Chondrocyte (in vitro differentiated cells): ENCODE measurements around the gene TNKS1BP1. TPM values are rescaled to one million over a fixed set of nuclear protein-coding genes. Genes with fewer than 3 reads are reported as not detected.

Source experiments
- DNase-seq: peaks from one replicate; pipeline ENCODE4 v3.0.0; 2021; ENCODE audit warnings: mixed read lengths, low spot score
- H3K27ac Mint-ChIP-seq: one replicate; pipeline ENCODE4 v1.8.0; 2021; ENCODE audit warnings: mild to moderate bottlenecking, moderate library complexity, mixed read lengths; ENCODE audit not compliant: unreplicated experiment
- H3K27me3 Mint-ChIP-seq: 2 replicates; pipeline ENCODE4 v1.8.0; 2021; ENCODE audit warnings: low read depth, mixed read lengths
- H3K36me3 Mint-ChIP-seq: 2 replicates; pipeline ENCODE4 v1.8.0; 2021; ENCODE audit warnings: low read depth, mixed read lengths
- H3K4me1 Mint-ChIP-seq: 2 replicates; pipeline ENCODE4 v1.8.0; 2021; ENCODE audit warnings: low read depth, mild to moderate bottlenecking, mixed read lengths
- H3K4me3 Mint-ChIP-seq: one replicate; pipeline ENCODE4 v1.8.0; 2021; ENCODE audit warnings: mild to moderate bottlenecking, moderate library complexity, mixed read lengths; ENCODE audit not compliant: unreplicated experiment
- H3K9me3 Mint-ChIP-seq: 2 replicates; pipeline ENCODE4 v1.8.0; 2021; ENCODE audit warnings: low read depth, mixed read lengths
- CTCF ChIP-seq: fragments of 200-600 bp; sonication (generic); IDR thresholded peaks from 2 replicates; pipeline ENCODE4 v1.5.0; 2021; ENCODE audit warnings: antibody characterized with exemption, mild to moderate bottlenecking, moderate library complexity
- total RNA-seq: library from RNA; stranded (reverse); gene quantifications from 3 replicates; pipeline ENCODE4 v1.2.1, GENCODE V29; 2021

Gene TNKS1BP1
- total RNA-seq, 1 donor from 2014 or later = 181 TPM

DNA sequence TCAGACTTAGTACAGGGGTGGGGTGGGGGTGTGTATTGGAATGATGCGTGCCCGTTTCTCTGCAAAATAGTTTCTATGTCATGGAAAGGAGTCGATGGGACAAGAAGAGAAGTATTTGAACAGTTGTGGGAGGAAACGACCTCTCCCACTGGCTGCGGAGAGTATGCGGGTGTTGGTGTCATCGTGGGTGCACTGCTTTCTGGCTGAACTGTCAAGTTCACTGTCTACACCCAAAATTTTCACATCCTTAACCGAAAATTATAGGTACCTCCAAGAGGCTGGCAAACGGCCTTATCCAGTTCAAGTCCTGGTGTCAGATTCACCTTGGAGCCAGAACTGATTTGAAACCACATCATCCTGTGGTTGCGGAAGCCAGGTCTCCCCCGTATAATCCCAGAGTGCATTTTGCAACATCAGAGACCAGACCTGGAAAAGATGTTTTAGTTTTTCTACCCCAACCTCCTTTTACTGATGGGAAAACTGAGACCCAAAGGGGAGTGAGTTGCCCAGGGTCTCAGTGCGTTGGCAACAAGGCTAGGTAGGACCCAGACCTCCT is 11.4 kb upstream of the TNKS1BP1 start:
- Mint-ChIP-seq H3K4me1 (peaks cover 23% of the 10 kb centered on the region), H3K9me3 (no peaks in the 10 kb centered on the region), H3K4me3 (peak overlapping the region; percentile 78), H3K27me3 (peaks cover 14% of the 10 kb centered on the region), H3K36me3 (peaks cover 5% of the 10 kb centered on the region), H3K27ac (peak overlapping the region; percentile 97)
- no peak for DNase-seq
- no peak for TF ChIP-seq CTCF

DNA sequence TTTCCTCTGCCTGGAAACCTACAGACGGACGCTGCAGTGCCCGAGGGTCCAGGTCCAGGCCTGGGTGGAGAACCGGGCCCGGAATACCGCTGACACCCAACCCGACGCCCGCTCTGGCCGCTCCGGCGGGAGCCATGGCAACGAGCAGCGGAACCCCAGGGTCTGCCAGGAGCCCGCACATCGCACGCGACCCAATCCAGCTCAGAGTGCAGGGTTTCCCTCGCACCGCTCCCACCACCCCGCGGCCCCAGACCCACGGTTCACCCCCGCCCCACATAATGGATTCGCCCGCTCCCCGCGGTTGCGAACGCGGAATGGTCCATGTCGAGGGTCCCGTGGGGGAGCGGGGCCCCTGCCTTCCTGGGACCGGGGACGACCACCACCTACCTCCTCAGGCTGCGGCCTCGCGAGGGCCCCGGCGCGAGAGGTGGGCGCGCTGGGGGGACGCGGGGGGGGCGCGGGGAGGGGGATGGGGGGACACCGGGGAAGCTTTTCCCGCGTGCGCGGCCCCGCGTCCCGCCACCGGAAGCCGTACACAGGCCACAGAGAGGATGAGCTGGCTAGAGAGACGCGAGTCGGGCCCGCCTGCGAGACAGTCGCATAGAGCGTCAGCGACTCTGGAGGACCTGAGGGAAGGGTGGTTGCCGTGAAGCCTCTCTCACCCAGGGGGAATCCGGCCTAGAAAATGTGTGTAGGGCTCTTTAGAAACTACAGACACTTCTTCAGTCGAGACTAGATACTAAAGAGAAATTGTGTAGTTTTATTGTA is 10.8 kb upstream of the TNKS1BP1 start, which contains the start of gene SSRP1:
SSRP1 (minus strand) TSS at position 550 of the 768 bp plus-strand sequence. CDS start 771 bp downstream, outside the sequence.
- Mint-ChIP-seq H3K27ac (peak within 1 kb of the TSS; percentile 97), H3K36me3 (peaks cover 8% of the 10 kb centered on the region), H3K4me3 (peak within 1 kb of the TSS; percentile 78), H3K4me1 (peaks cover 23% of the 10 kb centered on the region), H3K9me3 (no peaks in the 10 kb centered on the region), H3K27me3 (peaks cover 13% of the 10 kb centered on the region)
- DNase-seq = no peak
- peak; percentile 39 for TF ChIP-seq CTCF

DNA sequence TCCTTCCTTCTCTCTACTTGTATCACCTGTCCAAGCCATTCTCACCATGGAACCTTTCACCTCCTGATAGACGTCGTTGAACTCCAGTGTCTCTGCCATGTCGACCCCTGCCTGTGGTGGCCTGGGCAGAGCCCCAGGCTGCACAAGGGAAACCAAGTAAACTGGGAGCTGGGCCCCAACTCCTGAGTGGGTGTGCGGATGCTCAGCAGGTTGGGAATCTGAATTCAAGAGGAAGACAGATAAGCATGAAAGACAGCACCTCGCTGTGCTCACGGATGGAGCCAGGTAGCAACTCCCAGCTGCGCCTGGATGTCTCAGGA is 10.2 kb upstream of the TNKS1BP1 start:
- no peak for TF ChIP-seq CTCF
- peaks cover 13% of the 10 kb centered on the region for H3K36me3 Mint-ChIP-seq

DNA sequence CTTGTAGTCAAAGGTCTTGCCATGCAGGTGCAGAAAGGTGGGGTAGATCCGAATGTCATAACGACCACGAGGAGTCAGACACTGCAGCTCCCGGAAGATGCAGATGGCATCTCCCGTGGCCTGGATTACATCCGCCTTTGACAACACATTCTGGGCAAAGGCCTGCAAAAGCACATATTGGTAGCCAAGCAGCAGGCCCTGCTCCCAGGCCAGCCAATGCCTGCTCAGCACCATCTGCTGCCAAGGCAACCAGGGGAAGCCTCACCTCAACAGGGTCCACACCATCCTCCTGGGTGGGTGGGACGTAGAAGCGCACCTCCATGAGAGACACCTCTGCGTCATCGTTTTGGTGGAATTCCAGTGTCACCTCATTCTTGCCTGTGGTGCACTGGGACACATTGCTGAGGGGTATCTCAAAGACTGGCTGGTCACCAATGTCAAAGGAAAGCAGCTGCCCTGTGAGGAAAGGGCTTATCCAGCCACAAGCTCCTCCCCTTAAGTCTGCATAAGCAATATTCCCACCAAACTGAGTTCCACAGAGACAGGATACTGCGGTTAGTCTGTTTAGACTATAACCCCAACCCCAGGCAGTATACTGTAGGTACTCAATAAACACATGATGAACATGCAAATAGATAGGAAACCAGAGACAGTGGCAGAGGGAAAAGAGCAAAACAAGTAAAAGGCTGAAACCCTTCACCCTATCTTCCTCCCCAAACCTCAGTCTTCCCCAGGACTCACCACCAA is 8.1 kb upstream of the TNKS1BP1 start:
- DNase-seq = no peak
- peaks cover under 1% of the 10 kb centered on the region for H3K27me3 Mint-ChIP-seq
- no peak overlapping the region for H3K4me3 Mint-ChIP-seq
- no peak for TF ChIP-seq CTCF
- H3K36me3 Mint-ChIP-seq = peaks cover 25% of the 10 kb centered on the region
- peaks cover 23% of the 10 kb centered on the region for H3K4me1 Mint-ChIP-seq
- no peak overlapping the region for H3K27ac Mint-ChIP-seq
- no peaks in the 10 kb centered on the region for H3K9me3 Mint-ChIP-seq

More for the DNA sequence above, 10.2 kb upstream of the TNKS1BP1 start:
- no peak for DNase-seq
- Mint-ChIP-seq H3K9me3 (no peaks in the 10 kb centered on the region), H3K27me3 (peaks cover 8% of the 10 kb centered on the region), H3K4me1 (peaks cover 23% of the 10 kb centered on the region), H3K4me3 (peak overlapping the region; percentile 78), H3K27ac (peak overlapping the region; percentile 94)

DNA sequence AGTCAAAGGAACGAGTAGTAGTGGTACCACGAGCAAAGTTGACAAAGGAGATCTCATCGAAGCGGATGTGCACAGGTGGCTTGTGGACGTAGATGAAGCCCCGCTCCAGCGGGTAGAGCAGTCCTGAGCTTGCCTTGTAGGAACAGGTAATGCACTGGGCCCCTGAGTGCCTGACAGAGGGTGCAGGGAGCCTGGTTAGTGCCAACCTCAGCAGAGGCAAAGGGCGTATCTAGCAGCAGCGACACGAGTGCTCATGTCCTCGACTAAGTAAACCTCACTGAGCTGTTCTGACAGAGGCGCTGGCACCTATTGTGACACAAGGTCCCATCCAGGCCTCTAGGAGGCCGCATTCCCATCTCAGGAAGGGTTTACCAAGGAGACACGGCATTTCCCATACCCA is 7.0 kb upstream of the TNKS1BP1 start:
- Mint-ChIP-seq H3K36me3 (peaks cover 35% of the 10 kb centered on the region), H3K4me3 (no peak overlapping the region), H3K9me3 (no peaks in the 10 kb centered on the region), H3K27ac (no peak overlapping the region), H3K27me3 (no peaks in the 10 kb centered on the region), H3K4me1 (peaks cover 25% of the 10 kb centered on the region)
- TF ChIP-seq CTCF = no peak
- no peak for DNase-seq
